HEK293 (cell line): ENCODE data around the gene ZNF606.

ENCODE experiments used
- CTCF ChIA-PET: fragments of 350-600 bp; formaldehyde crosslinking; extraction: SDS; loops from one replicate; lab custom pipeline; 2021; ENCODE audit warnings: antibody characterized with exemption; lab: Yijun Ruan, JAX
- POLR2A ChIA-PET: fragments of 300-600 bp; formaldehyde crosslinking; extraction: SDS; loops from one replicate; lab custom pipeline; 2020; ENCODE audit warnings: antibody characterized with exemption, inconsistent platforms; lab: Yijun Ruan, JAX
- H3K27ac ChIP-seq: fragments of 200-500 bp; sonication (Bioruptor generic); 2 replicates; pipeline ENCODE4 v1.5.1; 2014; ENCODE audit warnings: low read depth, low read length, control low read depth, inconsistent platforms; ENCODE audit errors: extremely low read depth
- H3K36me3 ChIP-seq, 2 experiments: fragments of 200-500 bp in 1 of 2; sonication (Bioruptor generic) in 1 of 2; 1 replicate in 1 of 2; 2 replicates in 1 of 2; pipeline ENCODE4 v1.5.1; 2014 to 2017; ENCODE audit warnings: inconsistent platforms in 2 of 2, low read length in 2 of 2; ENCODE audit not compliant: control insufficient read depth in 2 of 2, insufficient read depth in 1 of 2
- H3K4me1 ChIP-seq: fragments of 200-500 bp; sonication (Bioruptor generic); 2 replicates; pipeline ENCODE4 v1.5.1; 2014; ENCODE audit warnings: mild to moderate bottlenecking, low read length, inconsistent platforms; ENCODE audit not compliant: control insufficient read depth, insufficient read depth
- H3K4me3 ChIP-seq: 2 replicates; pipeline ENCODE4 v1.5.1; 2011; ENCODE audit warnings: low read depth, mild to moderate bottlenecking, control low read depth, low read length, moderate library complexity
- H3K9me3 ChIP-seq: fragments of 200-500 bp; sonication (Bioruptor generic); 2 replicates; pipeline ENCODE4 v1.5.1; 2014; ENCODE audit warnings: low read depth, low read length, inconsistent platforms; ENCODE audit not compliant: control insufficient read depth, insufficient read depth
- INSM2 ChIP-seq: fragments of 450-650 bp; formaldehyde crosslinking; IDR thresholded peaks from 2 replicates; pipeline ENCODE4 v1.5.1; 2016; ENCODE audit warnings: missing biosample characterization, missing genetic modification characterization
- KLF1 ChIP-seq: fragments of 450-650 bp; formaldehyde crosslinking; IDR thresholded peaks from 2 replicates; pipeline ENCODE4 v1.5.1; 2016; ENCODE audit warnings: missing biosample characterization, missing genetic modification characterization
- KLF17 ChIP-seq: fragments of 450-650 bp; formaldehyde crosslinking; IDR thresholded peaks from 2 replicates; pipeline ENCODE4 v1.5.1; 2016; ENCODE audit warnings: missing biosample characterization, missing genetic modification characterization
- PATZ1 ChIP-seq: fragments of 450-650 bp; formaldehyde crosslinking; IDR thresholded peaks from 2 replicates; pipeline ENCODE4 v1.5.1; 2016; ENCODE audit warnings: missing biosample characterization, missing genetic modification characterization
- ZNF18 ChIP-seq: fragments of 450-650 bp; formaldehyde crosslinking; IDR thresholded peaks from 2 replicates; pipeline ENCODE4 v1.5.1; 2016; ENCODE audit warnings: missing biosample characterization, missing genetic modification characterization
- ZNF223 ChIP-seq: fragments of 450-650 bp; formaldehyde crosslinking; IDR thresholded peaks from 2 replicates; pipeline ENCODE4 v1.5.1; 2016; ENCODE audit warnings: missing biosample characterization, missing genetic modification characterization
- ZNF23 ChIP-seq: fragments of 450-650 bp; formaldehyde crosslinking; IDR thresholded peaks from 2 replicates; pipeline ENCODE4 v1.5.1; 2016; ENCODE audit warnings: missing biosample characterization, missing genetic modification characterization, borderline replicate concordance
- ZNF292 ChIP-seq: fragments of 450-650 bp; formaldehyde crosslinking; IDR thresholded peaks from 2 replicates; pipeline ENCODE4 v1.5.1; 2016; ENCODE audit warnings: low read depth, missing biosample characterization, missing genetic modification characterization, borderline replicate concordance
- ZNF350 ChIP-seq: fragments of 450-650 bp; formaldehyde crosslinking; IDR thresholded peaks from 2 replicates; pipeline ENCODE4 v1.5.0; 2017; ENCODE audit warnings: missing biosample characterization, mild to moderate bottlenecking, missing genetic modification characterization
- ZNF354C ChIP-seq: fragments of 450-650 bp; formaldehyde crosslinking; IDR thresholded peaks from 2 replicates; pipeline ENCODE4 v1.5.1; 2016; ENCODE audit warnings: missing biosample characterization, missing genetic modification characterization, low read depth, borderline replicate concordance
- ZNF391 ChIP-seq: fragments of 450-650 bp; formaldehyde crosslinking; IDR thresholded peaks from 2 replicates; pipeline ENCODE4 v1.5.1; 2016; ENCODE audit warnings: low read depth, missing biosample characterization, missing genetic modification characterization, borderline replicate concordance
- ZNF394 ChIP-seq: fragments of 450-650 bp; formaldehyde crosslinking; IDR thresholded peaks from 2 replicates; pipeline ENCODE4 v1.5.1; 2016; ENCODE audit warnings: missing biosample characterization, missing genetic modification characterization, mild to moderate bottlenecking, moderate library complexity, borderline replicate concordance
- ZNF398 ChIP-seq: fragments of 450-650 bp; formaldehyde crosslinking; IDR thresholded peaks from 2 replicates; pipeline ENCODE4 v1.5.1; 2017; ENCODE audit warnings: missing biosample characterization, missing genetic modification characterization
- ZNF423 ChIP-seq: fragments of 450-650 bp; formaldehyde crosslinking; IDR thresholded peaks from 2 replicates; pipeline ENCODE4 v1.5.1; 2016; ENCODE audit warnings: missing biosample characterization, missing genetic modification characterization
- ZNF518A ChIP-seq: fragments of 450-650 bp; formaldehyde crosslinking; conservative IDR thresholded peaks from 2 replicates; pipeline ENCODE4 v1.5.1; 2016; ENCODE audit warnings: low read depth, missing biosample characterization, missing genetic modification characterization
- ZNF654 ChIP-seq: fragments of 450-650 bp; formaldehyde crosslinking; IDR thresholded peaks from 2 replicates; pipeline ENCODE4 v1.5.1; 2016; ENCODE audit warnings: low read depth, missing biosample characterization, missing genetic modification characterization
- ZNF660 ChIP-seq: fragments of 450-650 bp; IDR thresholded peaks from 2 replicates; pipeline ENCODE4 v1.5.1; 2018; ENCODE audit warnings: missing biosample characterization, mild to moderate bottlenecking, missing genetic modification characterization
- ZNF792 ChIP-seq: fragments of 450-650 bp; formaldehyde crosslinking; IDR thresholded peaks from 2 replicates; pipeline ENCODE4 v1.5.1; 2016; ENCODE audit warnings: missing biosample characterization, missing genetic modification characterization

ZNF606 gene

GRCh38 chr19:58024661-58025060, 22.0 kb upstream of the ZNF606 start:
- no peak overlapping the region for H3K27ac ChIP-seq
- ChIA-PET CTCF (interaction anchor here (0.7 kb wide), 1 partner anchor 848 kb away, joined by 4 read pairs; no protein-coding TSS in a partner anchor), POLR2A (no interaction called here)
- H3K4me3 ChIP-seq = no peak overlapping the region
- H3K9me3 ChIP-seq = no peaks in the 10 kb centered on the region; the same call in 1 of the 2 replicates
- no peaks in the 10 kb centered on the region for H3K4me1 ChIP-seq
- no peak for TF ChIP-seq ZNF354C (tag by site-specific recombination)
- TF ChIP-seq ZNF23 (tag by site-specific recombination) = no peak
- no peak for TF ChIP-seq ZNF391 (tag by site-specific recombination)
- no peak for TF ChIP-seq ZNF792 (tag by site-specific recombination)
- no peak for TF ChIP-seq ZNF292 (tag by site-specific recombination)
- no peak for TF ChIP-seq KLF1 (tag by site-specific recombination)
- no peak for TF ChIP-seq ZNF654 (tag by site-specific recombination)
- no peak for TF ChIP-seq ZNF518A
- no peak for TF ChIP-seq KLF17 (tag by site-specific recombination)
- TF ChIP-seq ZNF394 (tag by site-specific recombination) = no peak
- TF ChIP-seq ZNF223 (tag by site-specific recombination) = no peak
- TF ChIP-seq ZNF398 (tag by site-specific recombination) = no peak
- TF ChIP-seq PATZ1 (tag by site-specific recombination) = no peak
- TF ChIP-seq ZNF423 = no peak
- TF ChIP-seq ZNF350 (tag by site-specific recombination) = no peak
- no peak for TF ChIP-seq ZNF660
- no peak for TF ChIP-seq ZNF18 (tag by site-specific recombination)
- no peak for TF ChIP-seq INSM2 (tag by site-specific recombination)
- no peaks in the 10 kb centered on the region for H3K36me3 ChIP-seq
